HEK293T (cell line): ENCODE measurements around the gene PITPNM3.

Experiments
- BHLHE40 ChIP-seq: fragments of 450-650 bp; IDR thresholded peaks from 2 replicates; pipeline ENCODE4 v1.6.1; 2016; ENCODE audit warnings: mild to moderate bottlenecking, moderate library complexity, borderline replicate concordance
- CTBP1 ChIP-seq: fragments of 450-650 bp; IDR thresholded peaks from 2 replicates; pipeline ENCODE4 v1.6.1; 2016; ENCODE audit warnings: borderline replicate concordance
- ELF4 ChIP-seq: fragments of 450-650 bp; IDR thresholded peaks from 2 replicates; pipeline ENCODE4 v1.6.1; 2017; ENCODE audit warnings: antibody characterized with exemption
- FOXA1 ChIP-seq: fragments of 450-650 bp; IDR thresholded peaks from 2 replicates; pipeline ENCODE4 v1.6.1; 2016; ENCODE audit warnings: mild to moderate bottlenecking
- FOXK2 ChIP-seq: fragments of 450-650 bp; IDR thresholded peaks from 2 replicates; pipeline ENCODE4 v1.6.1; 2016; ENCODE audit warnings: mild to moderate bottlenecking
- FOXM1 ChIP-seq: fragments of 450-650 bp; IDR thresholded peaks from 2 replicates; pipeline ENCODE4 v1.6.1; 2017; ENCODE audit warnings: mild to moderate bottlenecking, borderline replicate concordance
- HDGF ChIP-seq: fragments of 450-650 bp; IDR thresholded peaks from 2 replicates; pipeline ENCODE4 v1.6.1; 2017; ENCODE audit warnings: antibody characterized with exemption, borderline replicate concordance
- L3MBTL2 ChIP-seq: fragments of 450-650 bp; conservative IDR thresholded peaks from 2 replicates; pipeline ENCODE4 v1.6.1; 2016; ENCODE audit warnings: mild to moderate bottlenecking
- NFRKB ChIP-seq: fragments of 450-650 bp; IDR thresholded peaks from 2 replicates; pipeline ENCODE4 v1.6.1; 2016; ENCODE audit warnings: mild to moderate bottlenecking, moderate library complexity
- SP1 ChIP-seq: fragments of 450-650 bp; IDR thresholded peaks from 2 replicates; pipeline ENCODE4 v1.6.1; 2017
- SUZ12 ChIP-seq: fragments of 450-650 bp; IDR thresholded peaks from 2 replicates; pipeline ENCODE4 v1.6.1; 2016; ENCODE audit warnings: mild to moderate bottlenecking
- TARDBP ChIP-seq: fragments of 450-650 bp; IDR thresholded peaks from 2 replicates; pipeline ENCODE4 v1.6.1; 2016
- ZNF384 ChIP-seq: fragments of 450-650 bp; IDR thresholded peaks from 2 replicates; pipeline ENCODE4 v1.6.1; 2016
- TF ChIP-seq, protein P1 (sequence below): fragments of 450-650 bp; IDR thresholded peaks from 2 replicates; pipeline ENCODE4 v1.6.1; 2016

DNA sequence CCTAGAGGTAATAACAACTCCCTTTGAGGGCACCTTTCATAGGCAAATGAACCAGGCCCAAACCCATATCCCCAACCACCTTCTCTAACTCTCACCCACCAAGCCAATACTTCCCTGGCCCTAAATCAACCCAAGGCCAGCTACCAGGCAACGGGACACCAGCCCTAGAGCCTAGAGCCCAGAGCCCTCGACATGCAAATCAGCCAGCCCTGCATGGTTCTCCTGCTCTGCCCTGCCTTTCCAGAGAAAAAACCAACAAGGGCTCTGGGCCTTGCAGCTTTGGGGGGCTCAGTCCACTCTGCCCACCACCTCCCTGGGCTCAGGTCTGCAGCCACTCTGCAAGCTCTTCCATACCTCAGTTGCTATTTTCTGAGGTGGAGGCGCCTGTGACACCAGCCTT is 55.0 kb downstream of the PITPNM3 start:
- TF ChIP-seq SUZ12 (no peak), ELF4 (no peak), BHLHE40 (no peak), TARDBP (no peak), FOXA1 (no peak), ZNF384 (no peak), HDGF (no peak), SP1 (no peak), FOXK2 (no peak), NFRKB (no peak), L3MBTL2 (no peak), CTBP1 (no peak), FOXM1 (no peak)
- TF ChIP-seq, protein P1, sequence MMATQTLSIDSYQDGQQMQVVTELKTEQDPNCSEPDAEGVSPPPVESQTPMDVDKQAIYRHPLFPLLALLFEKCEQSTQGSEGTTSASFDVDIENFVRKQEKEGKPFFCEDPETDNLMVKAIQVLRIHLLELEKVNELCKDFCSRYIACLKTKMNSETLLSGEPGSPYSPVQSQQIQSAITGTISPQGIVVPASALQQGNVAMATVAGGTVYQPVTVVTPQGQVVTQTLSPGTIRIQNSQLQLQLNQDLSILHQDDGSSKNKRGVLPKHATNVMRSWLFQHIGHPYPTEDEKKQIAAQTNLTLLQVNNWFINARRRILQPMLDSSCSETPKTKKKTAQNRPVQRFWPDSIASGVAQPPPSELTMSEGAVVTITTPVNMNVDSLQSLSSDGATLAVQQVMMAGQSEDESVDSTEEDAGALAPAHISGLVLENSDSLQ, result no peak
